ENCODE measurements around the gene TSBP1.
"Not testable (repeated sequence)": the region's sequence is repeated elsewhere in the genome, so short reads cannot be mapped to it uniquely, and the experiment has no call there.

Gene TSBP1

GRCh38 chr6:32288426-32288825 is 83.3 kb downstream of the TSBP1 start:
- DNase-seq, result no peak

- not testable (repeated sequence) for DNase-seq
Observed at GRCh38 chr6:32273801-32274577, 97.7 kb downstream of the TSBP1 start.

- DNase-seq, result no peak
Observed at GRCh38 chr6:32271429-32271828, 100.3 kb downstream of the TSBP1 start.

DNA sequence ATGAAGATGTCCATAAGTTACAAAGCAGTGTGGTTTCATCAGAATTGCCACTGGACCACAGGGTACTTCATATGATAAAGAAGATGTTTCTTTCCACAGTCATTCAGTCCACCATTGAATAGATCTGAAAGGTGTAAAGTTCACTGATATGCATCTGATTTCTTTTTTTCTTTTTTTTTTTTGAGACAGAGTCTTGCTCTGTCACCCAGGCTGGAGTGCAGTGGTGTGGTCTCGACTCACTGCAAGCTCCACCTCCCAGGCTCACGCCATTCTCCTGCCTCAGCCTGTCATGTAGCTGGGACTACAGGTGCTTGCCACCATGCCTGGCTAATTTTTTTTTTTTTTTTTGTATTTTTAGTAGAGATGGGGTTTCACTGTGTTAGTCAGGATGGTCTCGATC is 103.2 kb downstream of the TSBP1 start:
- DNase-seq, result not testable (repeated sequence)

DNA sequence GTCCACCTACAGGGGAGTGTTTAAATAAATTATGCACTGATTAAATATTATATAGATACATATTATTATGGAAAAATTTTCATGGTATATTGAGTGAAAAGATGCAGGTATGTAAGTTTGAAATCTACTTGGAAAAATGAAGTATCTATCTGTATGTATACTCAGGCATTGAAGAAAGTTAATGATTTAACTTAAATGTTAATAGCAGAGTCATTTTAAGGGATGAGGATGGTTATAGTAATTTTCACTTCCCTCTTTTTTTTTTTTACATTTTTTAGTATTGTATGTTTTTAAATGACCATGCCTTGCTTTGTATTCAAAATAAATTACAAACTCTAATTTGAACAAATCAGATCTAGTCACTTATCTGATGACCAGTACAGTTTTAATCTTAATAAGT is 104.7 kb downstream of the TSBP1 start:
- DNase-seq, result no peak

- DNase-seq, result not testable (repeated sequence)
Observed at GRCh38 chr6:32257262-32257661, 114.4 kb downstream of the TSBP1 start.

DNA sequence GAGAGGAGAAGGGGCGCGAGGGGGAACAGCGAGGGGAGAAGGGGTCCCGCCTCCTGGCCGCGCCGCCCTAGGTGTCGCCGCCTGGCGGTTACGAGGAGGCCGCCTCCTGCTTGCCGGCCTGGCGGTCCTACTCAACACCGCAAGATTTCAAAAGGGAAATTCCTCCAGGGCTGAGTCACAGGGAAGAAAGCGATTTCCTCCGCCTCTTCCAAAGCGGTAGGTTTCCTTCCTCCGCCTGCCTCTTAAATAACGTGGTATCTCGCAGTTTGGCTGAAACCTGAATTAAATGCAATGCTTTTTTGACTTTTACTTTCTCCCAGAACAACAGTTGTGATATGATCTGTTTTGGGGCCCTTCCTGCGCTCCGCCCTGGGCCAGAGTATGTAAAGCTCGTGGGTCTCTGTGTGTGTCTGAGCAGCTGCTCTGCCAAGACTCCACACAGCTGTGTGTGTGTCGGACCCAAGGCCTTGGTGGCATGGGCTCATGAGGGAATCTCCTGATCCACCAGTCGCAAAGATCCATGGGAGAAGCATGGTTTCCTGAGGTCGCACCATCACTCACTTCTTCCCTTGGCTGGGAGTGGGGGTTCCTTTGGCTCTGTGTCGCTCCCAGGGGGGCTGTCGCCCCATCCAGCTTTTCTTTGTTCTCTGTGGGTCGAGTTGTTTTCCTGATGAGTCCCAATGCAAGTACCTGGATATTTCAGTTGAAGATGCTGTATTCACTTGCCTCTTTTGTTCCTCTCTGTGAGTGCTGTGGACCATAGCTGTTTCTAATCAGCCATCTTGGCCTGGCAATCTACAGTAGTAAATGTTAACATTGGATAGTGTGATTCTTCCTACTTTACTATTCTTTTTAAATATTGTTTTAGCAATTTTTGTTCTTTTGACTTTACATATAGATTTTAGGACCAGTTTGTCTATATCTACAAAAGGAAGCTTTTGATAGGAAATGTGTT is 116.2 kb downstream of the TSBP1 start:
- DNase-seq, result peak; percentile 87

- no peak for DNase-seq
Observed at GRCh38 chr6:32254761-32255198, 116.9 kb downstream of the TSBP1 start.

DNA sequence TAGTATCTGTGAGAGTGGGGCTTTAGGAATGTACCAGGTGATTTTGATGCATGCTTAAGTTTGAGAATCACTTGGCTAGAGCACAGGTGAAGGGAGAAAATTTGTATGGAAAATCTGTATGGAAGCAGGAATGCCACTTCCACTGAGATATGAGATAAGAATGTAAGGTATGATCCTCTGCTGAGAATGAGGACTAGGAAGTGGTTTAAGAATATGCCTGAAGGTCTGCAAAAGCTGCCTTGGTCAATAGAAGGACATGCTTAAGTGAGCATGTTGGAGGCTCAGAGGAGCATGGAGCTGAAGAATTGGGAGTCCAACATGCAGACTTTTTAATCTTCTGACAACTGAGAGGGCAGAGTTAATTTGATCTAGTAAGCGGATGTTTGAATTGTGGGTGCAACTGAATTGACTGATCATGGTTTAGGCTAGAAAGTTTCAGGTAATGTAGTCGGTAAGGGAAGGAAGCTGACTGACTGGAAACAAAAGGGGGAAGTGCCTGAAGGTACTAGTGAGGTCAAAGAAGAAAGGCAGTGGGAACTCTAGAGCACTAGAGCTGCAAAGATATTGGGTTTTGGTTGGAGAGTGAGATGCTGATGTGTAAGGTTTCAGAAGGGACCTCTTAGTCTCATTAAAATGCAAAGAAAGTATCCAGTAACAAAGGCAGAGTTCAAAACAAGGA is 119.2 kb downstream of the TSBP1 start:
- DNase-seq, result no peak

DNA sequence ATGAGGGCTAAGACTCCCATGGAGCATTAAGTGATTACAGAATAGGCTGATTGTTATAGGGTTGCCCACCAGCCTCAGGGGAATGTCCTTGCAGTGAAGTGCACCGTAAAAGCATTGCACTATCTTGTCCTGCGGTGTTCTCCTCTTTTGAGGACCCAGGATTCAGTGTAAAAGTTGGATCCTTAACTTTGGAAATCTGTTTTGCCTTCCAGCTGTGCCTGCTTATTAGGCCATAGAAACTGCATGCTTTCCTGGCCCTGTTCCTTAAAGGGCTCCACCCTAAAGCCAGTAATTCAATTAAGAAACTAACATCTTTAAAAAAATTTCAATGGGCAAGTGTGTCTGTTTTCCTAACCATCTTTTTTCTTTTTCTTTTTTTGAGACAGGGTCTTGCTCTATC is 122.4 kb downstream of the TSBP1 start:
- DNase-seq, result no peak

DNA sequence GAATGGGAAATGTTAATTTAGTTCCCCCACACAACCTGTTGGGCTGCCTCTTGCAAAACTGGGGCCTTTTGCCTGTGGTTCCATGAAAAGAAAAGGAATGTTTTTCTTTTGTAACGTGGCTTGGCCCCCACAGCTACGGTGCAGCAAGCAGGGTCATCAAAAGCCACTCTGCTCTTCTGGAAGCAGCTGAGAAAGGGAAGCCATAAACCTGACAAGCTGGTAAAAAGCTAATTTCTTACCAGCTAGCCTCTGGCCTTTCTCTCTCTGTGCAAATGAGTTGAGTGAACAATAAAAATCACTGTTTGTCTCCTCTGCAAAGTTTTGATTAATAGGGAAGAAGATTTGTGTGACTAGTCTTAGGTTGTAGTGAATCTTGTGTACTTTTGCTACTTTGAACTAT is 124.3 kb downstream of the TSBP1 start:
- DNase-seq, result no peak

DNA sequence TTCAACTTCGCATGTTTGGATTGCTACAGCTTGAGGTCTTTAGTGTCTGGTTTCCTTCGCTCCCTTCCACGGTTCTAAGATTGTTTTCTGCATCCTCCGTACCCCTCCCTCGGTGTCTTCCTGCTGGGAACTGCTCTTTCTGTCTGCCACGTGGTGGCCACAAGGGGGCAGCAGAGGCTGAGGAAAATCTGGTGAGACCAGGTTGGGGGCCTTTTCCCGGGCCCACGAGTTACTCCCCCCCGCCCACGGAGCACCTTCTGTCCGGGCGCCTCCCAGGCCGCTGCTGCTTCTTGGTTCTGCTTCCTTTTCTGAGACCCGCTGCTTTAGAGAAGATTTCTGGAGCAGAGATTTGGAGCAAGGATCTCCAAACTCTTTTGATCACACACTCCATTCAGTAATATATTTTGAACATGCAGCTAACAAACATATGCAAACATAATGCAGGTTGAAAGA is 126.7 kb downstream of the TSBP1 start:
- DNase-seq, result peak; percentile 75

GRCh38 chr6:32244270-32244669 is 127.4 kb downstream of the TSBP1 start:
- no peak for DNase-seq
